Activated B cell treated with CpG ODN at 0.5 μM for 24 hours (primary cell): Measurements from ENCODE around the gene IL18RAP. TPM values are rescaled to one million over a fixed set of nuclear protein-coding genes. Genes with fewer than 3 reads are reported as not detected.
A peak's percentile ranks its signal among the peaks of the same experiment; 100 is the strongest.

Experiments used
- ATAC-seq: fragments of 200-7000 bp; cut with Tn5 transposase; one replicate; pipeline ENCODE4 v1.10.0; 2021; ENCODE audit warnings: low read depth, mild to moderate bottlenecking, moderate library complexity
- CTCF ChIA-PET: fragments of 350-600 bp; sonication (Branson Sonifier 250); formaldehyde crosslinking; loops from one replicate; lab custom pipeline; 2021; ENCODE audit warnings: antibody characterized with exemption; lab: Charles Lee
- POLR2A ChIA-PET: fragments of 350-600 bp; sonication (Branson Sonifier 250); formaldehyde crosslinking; loops from one replicate; lab custom pipeline; 2021; ENCODE audit warnings: antibody characterized with exemption; lab: Charles Lee
- DNase-seq: peaks from one replicate; pipeline ENCODE4 v3.0.0; 2022
- H3K27ac Mint-ChIP-seq: one replicate; pipeline ENCODE4 v1.8.0; 2020; ENCODE audit warnings: mixed read lengths
- H3K27me3 Mint-ChIP-seq: one replicate; pipeline ENCODE4 v1.8.0; 2021; ENCODE audit warnings: mixed read lengths
- H3K36me3 Mint-ChIP-seq: one replicate; pipeline ENCODE4 v1.8.0; 2021; ENCODE audit warnings: low read depth, mixed read lengths
- H3K4me1 Mint-ChIP-seq: one replicate; pipeline ENCODE4 v1.8.0; 2021; ENCODE audit warnings: mixed read lengths
- H3K4me3 Mint-ChIP-seq: one replicate; pipeline ENCODE4 v1.8.0; 2020; ENCODE audit warnings: mild to moderate bottlenecking, mixed read lengths
- H3K9me3 Mint-ChIP-seq: one replicate; pipeline ENCODE4 v1.8.0; 2020; ENCODE audit warnings: mixed read lengths
- intact Hi-C: fragments of 100-400 bp; cut with micrococcal nuclease; formaldehyde crosslinking; loops from one replicate; pipeline ENCODE4 v1.15.1; 2024
- total RNA-seq: library from RNA; stranded (reverse); gene quantifications from 2 replicates; pipeline ENCODE4 v1.2.3, GENCODE V29; 2022
- TF ChIP-seq, protein P1 (sequence below): fragments of 200-600 bp; IDR thresholded peaks from one replicate; pipeline ENCODE4 v1.8.0; 2022; ENCODE audit warnings: antibody characterized with exemption, mild to moderate bottlenecking

IL18RAP gene
- total RNA-seq, 1 donor from 2014 or later = 0.98 TPM

GRCh38 chr2:102410952-102411351 lies 12.0 kb upstream of the IL18RAP start:
- POLR2A ChIA-PET = no interaction called here
- TF ChIP-seq, protein P1, sequence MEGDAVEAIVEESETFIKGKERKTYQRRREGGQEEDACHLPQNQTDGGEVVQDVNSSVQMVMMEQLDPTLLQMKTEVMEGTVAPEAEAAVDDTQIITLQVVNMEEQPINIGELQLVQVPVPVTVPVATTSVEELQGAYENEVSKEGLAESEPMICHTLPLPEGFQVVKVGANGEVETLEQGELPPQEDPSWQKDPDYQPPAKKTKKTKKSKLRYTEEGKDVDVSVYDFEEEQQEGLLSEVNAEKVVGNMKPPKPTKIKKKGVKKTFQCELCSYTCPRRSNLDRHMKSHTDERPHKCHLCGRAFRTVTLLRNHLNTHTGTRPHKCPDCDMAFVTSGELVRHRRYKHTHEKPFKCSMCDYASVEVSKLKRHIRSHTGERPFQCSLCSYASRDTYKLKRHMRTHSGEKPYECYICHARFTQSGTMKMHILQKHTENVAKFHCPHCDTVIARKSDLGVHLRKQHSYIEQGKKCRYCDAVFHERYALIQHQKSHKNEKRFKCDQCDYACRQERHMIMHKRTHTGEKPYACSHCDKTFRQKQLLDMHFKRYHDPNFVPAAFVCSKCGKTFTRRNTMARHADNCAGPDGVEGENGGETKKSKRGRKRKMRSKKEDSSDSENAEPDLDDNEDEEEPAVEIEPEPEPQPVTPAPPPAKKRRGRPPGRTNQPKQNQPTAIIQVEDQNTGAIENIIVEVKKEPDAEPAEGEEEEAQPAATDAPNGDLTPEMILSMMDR = no peak
- no peaks in the 10 kb centered on the region for H3K4me1 Mint-ChIP-seq
- CTCF ChIA-PET = no interaction called here
- no peak overlapping the region for H3K4me3 Mint-ChIP-seq
- H3K9me3 Mint-ChIP-seq = peaks cover 7% of the 10 kb centered on the region
- intact Hi-C loops = no loop called here
- peaks cover 3% of the 10 kb centered on the region for H3K36me3 Mint-ChIP-seq
- ATAC-seq = no peak
- no peak overlapping the region for H3K27ac Mint-ChIP-seq
- H3K27me3 Mint-ChIP-seq = no peaks in the 10 kb centered on the region
- no peak for DNase-seq

DNA sequence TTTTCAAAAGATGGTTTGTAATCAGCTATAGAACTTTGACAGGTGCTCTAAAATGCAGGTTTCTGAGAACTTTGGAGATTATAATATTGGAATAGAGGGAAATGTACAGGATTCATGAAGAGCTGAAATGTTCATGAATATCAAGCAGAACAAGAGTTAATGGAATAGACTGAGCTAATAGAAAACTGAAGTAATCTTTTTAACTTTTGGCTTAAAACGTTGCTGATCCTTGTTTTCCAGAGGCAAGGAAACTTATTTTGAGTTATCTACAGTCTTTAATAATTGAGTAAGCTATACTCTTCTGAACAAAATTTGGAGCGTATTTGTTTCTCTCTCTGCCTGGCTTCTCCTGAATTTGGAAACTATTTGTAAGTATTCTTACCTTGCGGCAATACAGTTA lies 10.8 kb upstream of the IL18RAP start:
- Mint-ChIP-seq H3K4me3 (no peak overlapping the region), H3K4me1 (no peaks in the 10 kb centered on the region), H3K27me3 (no peaks in the 10 kb centered on the region), H3K9me3 (peaks cover 7% of the 10 kb centered on the region), H3K36me3 (peaks cover 3% of the 10 kb centered on the region), H3K27ac (no peak overlapping the region)
- ATAC-seq (no peak), DNase-seq (no peak)
- intact Hi-C loops = no loop called here
- POLR2A ChIA-PET = interaction anchor here (0.6 kb wide), 1 partner anchor 340 kb away, joined by 4 read pairs; no protein-coding TSS in a partner anchor
- TF ChIP-seq, protein P1 = no peak
- CTCF ChIA-PET = no interaction called here

DNA sequence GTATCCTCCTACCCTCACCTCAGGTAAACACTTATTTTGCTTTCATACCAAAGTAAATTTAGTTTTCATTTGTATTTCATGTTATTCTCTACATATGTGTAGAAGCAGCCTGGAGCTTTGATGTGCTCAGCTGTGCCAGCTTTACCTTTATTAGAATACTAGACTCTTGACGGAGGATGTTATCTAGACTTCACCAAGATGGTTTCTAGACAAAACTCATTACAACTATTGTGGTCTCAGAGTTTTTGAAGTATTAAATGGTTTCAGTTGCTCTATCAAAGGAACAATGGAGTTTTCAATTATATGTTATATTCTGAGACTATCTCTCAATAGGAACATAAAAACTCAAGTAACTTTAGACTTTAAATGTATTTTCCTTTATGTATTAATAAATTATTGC lies 5.0 kb upstream of the IL18RAP start:
- DNase-seq (no peak), ATAC-seq (no peak)
- H3K4me1 Mint-ChIP-seq = peaks cover 23% of the 10 kb centered on the region
- H3K27me3 Mint-ChIP-seq = no peaks in the 10 kb centered on the region
- POLR2A ChIA-PET = no interaction called here
- H3K9me3 Mint-ChIP-seq = no peaks in the 10 kb centered on the region
- peak overlapping the region; percentile 32 for H3K27ac Mint-ChIP-seq
- CTCF ChIA-PET = no interaction called here
- intact Hi-C loops = no loop called here
- TF ChIP-seq, protein P1 = no peak
- H3K4me3 Mint-ChIP-seq = no peak overlapping the region
- H3K36me3 Mint-ChIP-seq = no peaks in the 10 kb centered on the region

GRCh38 chr2:102418421-102418961 lies 4.5 kb upstream of the IL18RAP start:
- H3K36me3 Mint-ChIP-seq = no peaks in the 10 kb centered on the region
- CTCF ChIA-PET = no interaction called here
- peak overlapping the region; percentile 77 for H3K27ac Mint-ChIP-seq
- peak; percentile 52 for ATAC-seq
- POLR2A ChIA-PET = no interaction called here
- TF ChIP-seq, protein P1 = no peak
- H3K4me1 Mint-ChIP-seq = peaks cover 29% of the 10 kb centered on the region
- intact Hi-C loops = no loop called here
- no peaks in the 10 kb centered on the region for H3K27me3 Mint-ChIP-seq
- DNase-seq = no peak
- no peaks in the 10 kb centered on the region for H3K9me3 Mint-ChIP-seq
- H3K4me3 Mint-ChIP-seq = peak overlapping the region; percentile 24

- ChIA-PET CTCF (interaction anchor here (1.0 kb wide), 1 partner anchor 179 kb away, joined by 3 read pairs; no protein-coding TSS in a partner anchor), POLR2A (no interaction called here)
- TF ChIP-seq, protein P1 = no peak
- DNase-seq (no peak), ATAC-seq (no peak)
- H3K36me3 Mint-ChIP-seq = no peaks in the 10 kb centered on the region
- no peaks in the 10 kb centered on the region for H3K27me3 Mint-ChIP-seq
- intact Hi-C loops = no loop called here
- H3K4me3 Mint-ChIP-seq = no peak overlapping the region
- H3K9me3 Mint-ChIP-seq = no peaks in the 10 kb centered on the region
- H3K27ac Mint-ChIP-seq = no peak overlapping the region
- H3K4me1 Mint-ChIP-seq = peaks cover 39% of the 10 kb centered on the region
These were observed 2.7 kb upstream of the IL18RAP start for GRCh38 chr2:102420290-102420689.
